Endothelial cell of umbilical vein (primary cell): ENCODE data around the gene USP30.

Source experiments
- MYC ChIP-seq: IDR thresholded peaks from one replicate; pipeline ENCODE4 v1.6.1; 2011; ENCODE audit warnings: mild to moderate bottlenecking, low read depth, low read length
- TF ChIP-seq, protein P1 (sequence below), 2 donors: IDR thresholded peaks; 1 replicate in 1 of 2; 2 replicates in 1 of 2; pipeline ENCODE4 v1.5.1; 2011; ENCODE audit warnings: low read length in 2 of 2, mild to moderate bottlenecking in 2 of 2, moderate library complexity in 2 of 2, control low read depth in 1 of 2, inconsistent platforms in 1 of 2, low read depth in 1 of 2; ENCODE audit not compliant: insufficient read depth in 1 of 2; ENCODE audit errors: extremely low read depth in 1 of 2

DNA sequence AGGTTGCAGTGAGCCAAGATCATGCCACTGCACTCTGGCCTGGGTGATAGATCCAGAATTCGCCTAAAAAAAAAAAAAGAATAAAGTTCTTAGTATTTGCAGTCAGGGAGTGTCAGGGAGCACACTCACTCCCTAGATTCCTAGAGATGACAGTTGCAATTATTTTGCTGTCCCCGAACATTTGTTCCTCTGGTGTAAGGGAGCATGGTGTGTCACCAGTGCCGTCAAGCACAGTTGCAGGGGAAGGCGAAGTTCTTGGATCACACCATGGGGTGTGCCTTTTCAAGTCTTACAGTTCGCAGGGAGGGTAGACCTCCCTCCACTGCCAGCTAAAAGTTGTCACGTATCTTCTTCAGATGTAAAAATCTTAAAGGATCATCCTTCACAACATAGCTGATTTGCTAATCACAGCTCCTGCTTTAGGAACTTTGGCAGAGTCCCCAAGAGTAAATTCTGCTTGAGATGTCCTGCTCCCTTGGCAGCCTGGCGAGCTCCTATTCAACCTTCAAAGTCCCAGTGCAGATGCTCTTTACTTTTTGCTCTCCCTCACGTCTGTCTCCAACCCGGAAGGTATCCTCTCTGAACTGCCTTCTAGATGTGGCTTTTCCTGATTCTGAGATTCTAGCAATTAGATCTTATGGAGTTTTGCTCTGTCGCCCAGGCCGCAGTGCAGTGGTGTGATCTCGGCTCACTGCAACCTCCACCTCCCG lies 75.3 kb downstream of the USP30 start:
- TF ChIP-seq MYC: no peak
- TF ChIP-seq, protein P1, sequence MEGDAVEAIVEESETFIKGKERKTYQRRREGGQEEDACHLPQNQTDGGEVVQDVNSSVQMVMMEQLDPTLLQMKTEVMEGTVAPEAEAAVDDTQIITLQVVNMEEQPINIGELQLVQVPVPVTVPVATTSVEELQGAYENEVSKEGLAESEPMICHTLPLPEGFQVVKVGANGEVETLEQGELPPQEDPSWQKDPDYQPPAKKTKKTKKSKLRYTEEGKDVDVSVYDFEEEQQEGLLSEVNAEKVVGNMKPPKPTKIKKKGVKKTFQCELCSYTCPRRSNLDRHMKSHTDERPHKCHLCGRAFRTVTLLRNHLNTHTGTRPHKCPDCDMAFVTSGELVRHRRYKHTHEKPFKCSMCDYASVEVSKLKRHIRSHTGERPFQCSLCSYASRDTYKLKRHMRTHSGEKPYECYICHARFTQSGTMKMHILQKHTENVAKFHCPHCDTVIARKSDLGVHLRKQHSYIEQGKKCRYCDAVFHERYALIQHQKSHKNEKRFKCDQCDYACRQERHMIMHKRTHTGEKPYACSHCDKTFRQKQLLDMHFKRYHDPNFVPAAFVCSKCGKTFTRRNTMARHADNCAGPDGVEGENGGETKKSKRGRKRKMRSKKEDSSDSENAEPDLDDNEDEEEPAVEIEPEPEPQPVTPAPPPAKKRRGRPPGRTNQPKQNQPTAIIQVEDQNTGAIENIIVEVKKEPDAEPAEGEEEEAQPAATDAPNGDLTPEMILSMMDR (IDR thresholded peaks at IDR 0.05; ENCODE audit: extremely low read depth in 1 of 2, insufficient read depth in 1 of 2, low read depth in 1 of 2, low read length in 2 of 2): no peak
